Measurements from ENCODE around the gene UBP1.
"Not testable (repeated sequence)": the region's sequence is repeated elsewhere in the genome, so short reads cannot be mapped to it uniquely, and the experiment has no call there.

UBP1 gene

GRCh38 chr3:33437556-33438283 is 2.5 kb downstream of the UBP1 start:
- in situ Hi-C loops (cut with MboI; ENCODE audit: low sequenced_read_pairs): no loop called here

- in situ Hi-C loops (cut with MboI; ENCODE audit: low sequenced_read_pairs): no loop called here
Observed at GRCh38 chr3:33433843-33434242, 6.4 kb downstream of the UBP1 start.

GRCh38 chr3:33430571-33430970 is 9.6 kb downstream of the UBP1 start:
- in situ Hi-C loops (cut with MboI; ENCODE audit: low sequenced_read_pairs): no loop called here

- in situ Hi-C loops (cut with MboI; ENCODE audit: low sequenced_read_pairs): no loop called here
Observed at GRCh38 chr3:33430061-33430460, 10.1 kb downstream of the UBP1 start.

- in situ Hi-C loops (cut with MboI; ENCODE audit: low sequenced_read_pairs): not testable (repeated sequence)
Observed at GRCh38 chr3:33429306-33429705, 10.9 kb downstream of the UBP1 start.

- in situ Hi-C loops (cut with MboI; ENCODE audit: low sequenced_read_pairs): no loop called here
Observed at GRCh38 chr3:33428734-33429133, 11.5 kb downstream of the UBP1 start.

GRCh38 chr3:33426630-33427317 is 13.4 kb downstream of the UBP1 start:
- in situ Hi-C loops (cut with MboI; ENCODE audit: low sequenced_read_pairs): no loop called here

- in situ Hi-C loops (cut with MboI; ENCODE audit: low sequenced_read_pairs): no loop called here
Observed at GRCh38 chr3:33426068-33426467, 14.1 kb downstream of the UBP1 start.

GRCh38 chr3:33425453-33425852 is 14.8 kb downstream of the UBP1 start:
- in situ Hi-C loops (cut with MboI; ENCODE audit: low sequenced_read_pairs): no loop called here

GRCh38 chr3:33424606-33425452 is 15.4 kb downstream of the UBP1 start:
- in situ Hi-C loops (cut with MboI; ENCODE audit: low sequenced_read_pairs): no loop called here

- in situ Hi-C loops (cut with MboI; ENCODE audit: low sequenced_read_pairs): no loop called here
Observed at GRCh38 chr3:33420966-33421365, 19.2 kb downstream of the UBP1 start.

GRCh38 chr3:33419948-33420347 is 20.3 kb downstream of the UBP1 start:
- in situ Hi-C loops (cut with MboI; ENCODE audit: low sequenced_read_pairs): no loop called here

GRCh38 chr3:33417066-33417673 is 23.0 kb downstream of the UBP1 start:
- in situ Hi-C loops (cut with MboI; ENCODE audit: low sequenced_read_pairs): no loop called here

- in situ Hi-C loops (cut with MboI; ENCODE audit: low sequenced_read_pairs): not testable (repeated sequence)
Observed at GRCh38 chr3:33410816-33411215, 29.4 kb downstream of the UBP1 start.

GRCh38 chr3:33403756-33404155 is 36.4 kb downstream of the UBP1 start:
- in situ Hi-C loops (cut with MboI; ENCODE audit: low sequenced_read_pairs): no loop called here

GRCh38 chr3:33402936-33403335 is 37.3 kb downstream of the UBP1 start:
- in situ Hi-C loops (cut with MboI; ENCODE audit: low sequenced_read_pairs): no loop called here

- in situ Hi-C loops (cut with MboI; ENCODE audit: low sequenced_read_pairs): no loop called here
Observed at GRCh38 chr3:33401781-33402180, 38.4 kb downstream of the UBP1 start.

GRCh38 chr3:33398410-33398809 is 41.8 kb downstream of the UBP1 start:
- in situ Hi-C loops (cut with MboI; ENCODE audit: low sequenced_read_pairs): no loop called here

GRCh38 chr3:33395900-33396299 is 44.3 kb downstream of the UBP1 start:
- in situ Hi-C loops (cut with MboI; ENCODE audit: low sequenced_read_pairs): no loop called here

- in situ Hi-C loops (cut with MboI; ENCODE audit: low sequenced_read_pairs): no loop called here
Observed at GRCh38 chr3:33394403-33395054, 45.7 kb downstream of the UBP1 start.

- in situ Hi-C loops (cut with MboI; ENCODE audit: low sequenced_read_pairs): no loop called here
Observed at GRCh38 chr3:33392703-33393125, 47.5 kb downstream of the UBP1 start.
